Activated B cell treated with CpG ODN at 0.5 μM for 24 hours (primary cell): ENCODE results near the gene RSPH1. TPM values are rescaled to one million over a fixed set of nuclear protein-coding genes. Genes with fewer than 3 reads are reported as not detected.
A peak's percentile ranks its signal among the peaks of the same experiment; 100 is the strongest.

ENCODE experiments used
- ATAC-seq: fragments of 200-7000 bp; cut with Tn5 transposase; one replicate; pipeline ENCODE4 v1.10.0; 2021; ENCODE audit warnings: low read depth, mild to moderate bottlenecking, moderate library complexity
- CTCF ChIA-PET: fragments of 350-600 bp; sonication (Branson Sonifier 250); formaldehyde crosslinking; loops from one replicate; lab custom pipeline; 2021; ENCODE audit warnings: antibody characterized with exemption; lab: Charles Lee
- POLR2A ChIA-PET: fragments of 350-600 bp; sonication (Branson Sonifier 250); formaldehyde crosslinking; loops from one replicate; lab custom pipeline; 2021; ENCODE audit warnings: antibody characterized with exemption; lab: Charles Lee
- DNase-seq: peaks from one replicate; pipeline ENCODE4 v3.0.0; 2022
- H3K27ac Mint-ChIP-seq: one replicate; pipeline ENCODE4 v1.8.0; 2020; ENCODE audit warnings: mixed read lengths
- H3K27me3 Mint-ChIP-seq: one replicate; pipeline ENCODE4 v1.8.0; 2021; ENCODE audit warnings: mixed read lengths
- H3K36me3 Mint-ChIP-seq: one replicate; pipeline ENCODE4 v1.8.0; 2021; ENCODE audit warnings: low read depth, mixed read lengths
- H3K4me1 Mint-ChIP-seq: one replicate; pipeline ENCODE4 v1.8.0; 2021; ENCODE audit warnings: mixed read lengths
- H3K4me3 Mint-ChIP-seq: one replicate; pipeline ENCODE4 v1.8.0; 2020; ENCODE audit warnings: mild to moderate bottlenecking, mixed read lengths
- H3K9me3 Mint-ChIP-seq: one replicate; pipeline ENCODE4 v1.8.0; 2020; ENCODE audit warnings: mixed read lengths
- intact Hi-C: fragments of 100-400 bp; cut with micrococcal nuclease; formaldehyde crosslinking; loops from one replicate; pipeline ENCODE4 v1.15.1; 2024
- total RNA-seq: library from RNA; stranded (reverse); gene quantifications from 2 replicates; pipeline ENCODE4 v1.2.3, GENCODE V29; 2022
- TF ChIP-seq, protein P1 (sequence below): fragments of 200-600 bp; IDR thresholded peaks from one replicate; pipeline ENCODE4 v1.8.0; 2022; ENCODE audit warnings: antibody characterized with exemption, mild to moderate bottlenecking

RSPH1 gene
- total RNA-seq, 1 donor from 2014 or later: 0.38 TPM

DNA sequence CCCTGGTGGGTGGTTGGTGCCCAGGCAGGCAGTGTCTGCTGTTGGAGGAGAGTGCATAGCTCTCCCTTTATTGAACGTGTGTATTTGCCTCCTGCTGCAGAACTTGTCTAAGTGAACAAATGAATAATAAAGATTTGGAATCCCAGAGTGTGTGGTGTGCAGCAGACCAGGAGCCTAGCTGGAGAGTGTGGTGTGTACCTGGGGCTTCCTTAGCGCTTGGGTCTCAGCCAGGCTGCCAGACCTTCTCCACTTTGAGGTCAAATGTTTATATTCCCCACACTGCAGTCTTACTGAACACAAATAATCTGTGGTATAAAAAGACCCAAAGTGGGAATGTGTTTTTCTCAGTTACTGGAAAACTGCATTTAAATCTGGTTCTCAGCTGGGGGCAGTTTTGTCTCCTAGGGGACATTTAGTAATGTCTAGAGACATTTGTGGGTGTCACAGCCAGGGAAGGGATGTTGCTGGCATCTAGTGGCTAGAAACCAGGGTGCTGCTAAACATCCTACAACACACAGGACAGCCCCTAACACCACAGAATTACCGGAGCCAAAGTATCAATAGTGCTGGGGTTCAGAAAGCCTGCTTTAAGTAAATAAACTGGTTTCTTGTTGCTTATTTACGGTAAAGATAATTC is 41.2 kb upstream of the RSPH1 start:
- Mint-ChIP-seq H3K36me3 (peaks cover 65% of the 10 kb centered on the region), H3K4me1 (peaks cover 56% of the 10 kb centered on the region), H3K27me3 (no peaks in the 10 kb centered on the region), H3K9me3 (no peaks in the 10 kb centered on the region), H3K4me3 (peak overlapping the region; percentile 24), H3K27ac (peak overlapping the region; percentile 90)
- intact Hi-C loops: loop anchor here (1.0 to 10.0 kb wide), 6 partner anchors 87 to 532 kb away; no protein-coding TSS in a partner anchor
- ATAC-seq (no peak), DNase-seq (no peak)
- TF ChIP-seq, protein P1, sequence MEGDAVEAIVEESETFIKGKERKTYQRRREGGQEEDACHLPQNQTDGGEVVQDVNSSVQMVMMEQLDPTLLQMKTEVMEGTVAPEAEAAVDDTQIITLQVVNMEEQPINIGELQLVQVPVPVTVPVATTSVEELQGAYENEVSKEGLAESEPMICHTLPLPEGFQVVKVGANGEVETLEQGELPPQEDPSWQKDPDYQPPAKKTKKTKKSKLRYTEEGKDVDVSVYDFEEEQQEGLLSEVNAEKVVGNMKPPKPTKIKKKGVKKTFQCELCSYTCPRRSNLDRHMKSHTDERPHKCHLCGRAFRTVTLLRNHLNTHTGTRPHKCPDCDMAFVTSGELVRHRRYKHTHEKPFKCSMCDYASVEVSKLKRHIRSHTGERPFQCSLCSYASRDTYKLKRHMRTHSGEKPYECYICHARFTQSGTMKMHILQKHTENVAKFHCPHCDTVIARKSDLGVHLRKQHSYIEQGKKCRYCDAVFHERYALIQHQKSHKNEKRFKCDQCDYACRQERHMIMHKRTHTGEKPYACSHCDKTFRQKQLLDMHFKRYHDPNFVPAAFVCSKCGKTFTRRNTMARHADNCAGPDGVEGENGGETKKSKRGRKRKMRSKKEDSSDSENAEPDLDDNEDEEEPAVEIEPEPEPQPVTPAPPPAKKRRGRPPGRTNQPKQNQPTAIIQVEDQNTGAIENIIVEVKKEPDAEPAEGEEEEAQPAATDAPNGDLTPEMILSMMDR: no peak
- POLR2A ChIA-PET: interaction anchor here (0.6 to 6.6 kb wide), 6 partner anchors 11 to 369 kb away, joined by 3 to 91 read pairs (median 8); partner anchors contain the start of gene SLC37A1
- CTCF ChIA-PET: interaction anchor here (0.7 to 5.0 kb wide), 13 partner anchors 9 to 419 kb away, joined by 3 to 39 read pairs (median 8); partner anchors contain the start of gene SLC37A1

GRCh38 chr21:42536601-42537000 is 40.6 kb upstream of the RSPH1 start:
- no peak for DNase-seq
- no peaks in the 10 kb centered on the region for H3K9me3 Mint-ChIP-seq
- TF ChIP-seq, protein P1: no peak
- H3K27ac Mint-ChIP-seq: peak overlapping the region; percentile 90
- peaks cover 63% of the 10 kb centered on the region for H3K4me1 Mint-ChIP-seq
- intact Hi-C loops: loop anchor here (1.0 to 10.0 kb wide), 4 partner anchors 121 to 532 kb away; no protein-coding TSS in a partner anchor
- ATAC-seq: no peak
- H3K4me3 Mint-ChIP-seq: no peak overlapping the region
- CTCF ChIA-PET: interaction anchor here (0.7 to 5.0 kb wide), 16 partner anchors 9 to 391 kb away, joined by 3 to 39 read pairs (median 6); partner anchors contain the start of gene SLC37A1
- POLR2A ChIA-PET: interaction anchor here (0.6 to 6.6 kb wide), 11 partner anchors 11 to 368 kb away, joined by 3 to 91 read pairs (median 6); partner anchors contain the start of genes RSPH1 and SLC37A1
- no peaks in the 10 kb centered on the region for H3K27me3 Mint-ChIP-seq
- peaks cover 64% of the 10 kb centered on the region for H3K36me3 Mint-ChIP-seq

DNA sequence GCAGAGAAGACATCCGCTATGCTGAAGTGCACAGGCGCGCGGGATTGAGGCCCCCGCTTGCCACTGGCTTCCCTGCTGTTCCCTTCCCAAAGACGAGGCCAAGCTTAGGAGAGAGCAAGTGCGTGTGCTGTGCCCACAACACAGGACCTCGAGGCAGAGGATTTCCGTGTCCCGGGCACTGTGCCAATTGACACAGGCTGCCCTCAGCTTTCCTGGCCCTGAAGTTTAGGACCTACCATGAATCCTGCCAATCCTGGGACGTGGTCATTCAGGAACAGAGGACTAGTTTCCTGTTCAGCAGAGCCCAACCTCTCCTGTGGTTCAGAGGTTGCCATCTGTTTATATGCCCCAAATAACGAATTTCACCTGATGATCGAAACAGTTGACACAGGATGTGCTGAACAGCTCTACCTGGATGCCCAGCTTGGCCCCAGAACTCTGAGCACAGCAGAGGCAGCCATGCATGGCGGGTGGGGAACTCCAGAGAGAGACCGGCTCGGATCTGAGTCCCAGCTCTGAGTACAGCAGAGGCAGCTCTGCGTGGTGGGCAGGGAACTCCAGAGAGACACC is 39.7 kb upstream of the RSPH1 start:
- no peaks in the 10 kb centered on the region for H3K27me3 Mint-ChIP-seq
- peaks cover 64% of the 10 kb centered on the region for H3K36me3 Mint-ChIP-seq
- CTCF ChIA-PET: interaction anchor here (0.7 to 5.0 kb wide), 15 partner anchors 8 to 390 kb away, joined by 3 to 39 read pairs (median 6); partner anchors contain the start of gene SLC37A1
- H3K9me3 Mint-ChIP-seq: no peaks in the 10 kb centered on the region
- ATAC-seq (peak; percentile 71), DNase-seq (peak; percentile 69)
- POLR2A ChIA-PET: interaction anchor here (0.9 to 6.6 kb wide), 12 partner anchors 10 to 302 kb away, joined by 3 to 91 read pairs (median 5); partner anchors contain the start of genes RSPH1 and SLC37A1
- peak overlapping the region; percentile 83 for H3K4me3 Mint-ChIP-seq
- TF ChIP-seq, protein P1: no peak
- peak overlapping the region; percentile 90 for H3K27ac Mint-ChIP-seq
- intact Hi-C loops: loop anchor here (1.0 to 10.0 kb wide), 9 partner anchors 11 to 531 kb away; partner anchors contain the start of gene RSPH1
- peaks cover 69% of the 10 kb centered on the region for H3K4me1 Mint-ChIP-seq

GRCh38 chr21:42534421-42535378 is 38.7 kb upstream of the RSPH1 start:
- Mint-ChIP-seq H3K9me3 (no peaks in the 10 kb centered on the region), H3K4me1 (peaks cover 79% of the 10 kb centered on the region), H3K27ac (peak overlapping the region; percentile 90), H3K4me3 (peak overlapping the region; percentile 83), H3K27me3 (no peaks in the 10 kb centered on the region), H3K36me3 (peaks cover 62% of the 10 kb centered on the region)
- DNase-seq: peak; percentile 48
- TF ChIP-seq, protein P1: no peak
- intact Hi-C loops: loop anchor here (1.0 to 10.0 kb wide), 7 partner anchors 10 to 530 kb away; partner anchors contain the start of gene RSPH1
- ChIA-PET POLR2A (interaction anchor here (0.6 to 6.6 kb wide), 10 partner anchors 9 to 301 kb away, joined by 3 to 91 read pairs (median 4); partner anchors contain the start of genes RSPH1 and SLC37A1), CTCF (interaction anchor here (0.7 to 5.0 kb wide), 9 partner anchors 12 to 225 kb away, joined by 3 to 39 read pairs (median 4); no protein-coding TSS in a partner anchor)
- peak; percentile 57 for ATAC-seq
